Liver (tissue), 9 donors: Measurements from ENCODE around the gene ADAP1. TPM values are rescaled to one million over a fixed set of nuclear protein-coding genes. Genes with fewer than 3 reads are reported as not detected.

ENCODE experiments used
- DNase-seq: peaks from one replicate; pipeline ENCODE4 v3.0.0-alpha.2; 2017; ENCODE audit warnings: low spot score
- H3K27ac ChIP-seq, 2 donors: one replicate each; pipeline ENCODE4 v1.7.0; 2013; ENCODE audit warnings: inconsistent platforms in 2 of 2, low read length in 2 of 2, control low read depth in 1 of 2, low read depth in 1 of 2, mild to moderate bottlenecking in 1 of 2
- H3K27me3 ChIP-seq, 4 donors: one replicate each; pipeline versions ENCODE4 v1.6.1 to v1.7.0; 2013; ENCODE audit warnings: low read length in 3 of 4, inconsistent platforms in 1 of 4, mild to moderate bottlenecking in 1 of 4, moderate library complexity in 1 of 4; ENCODE audit not compliant: control insufficient read depth in 4 of 4, insufficient read depth in 4 of 4
- H3K36me3 ChIP-seq, 4 donors: one replicate each; pipeline versions ENCODE4 v1.6.1 to v1.7.0; 2013; ENCODE audit warnings: low read length in 3 of 4, mild to moderate bottlenecking in 3 of 4, low read depth in 1 of 4, moderate library complexity in 1 of 4; ENCODE audit not compliant: control insufficient read depth in 4 of 4, insufficient read depth in 3 of 4
- H3K4me1 ChIP-seq, 4 donors: one replicate each; pipeline versions ENCODE4 v1.6.1 to v1.7.0; 2013; ENCODE audit warnings: low read length in 3 of 4, mild to moderate bottlenecking in 3 of 4, moderate library complexity in 1 of 4; ENCODE audit not compliant: control insufficient read depth in 4 of 4, insufficient read depth in 4 of 4
- H3K4me3 ChIP-seq, 3 donors: one replicate each; pipeline versions ENCODE4 v1.6.1 to v1.7.0; 2013; ENCODE audit warnings: low read length in 3 of 3, control low read depth in 1 of 3, low read depth in 1 of 3, mild to moderate bottlenecking in 1 of 3
- H3K9ac ChIP-seq, 2 donors: one replicate each; pipeline ENCODE4 v1.7.0; 2013; ENCODE audit warnings: low read length in 2 of 2, mild to moderate bottlenecking in 2 of 2, moderate library complexity in 2 of 2, control low read depth in 1 of 2, low read depth in 1 of 2
- H3K9me3 ChIP-seq, 4 donors: one replicate each; pipeline versions ENCODE4 v1.6.1 to v1.7.0; 2013; ENCODE audit warnings: low read length in 3 of 4; ENCODE audit not compliant: control insufficient read depth in 4 of 4
- ATF3 ChIP-seq: IDR thresholded peaks from 2 replicates; pipeline ENCODE4 v1.6.1; 2016; ENCODE audit warnings: antibody characterized with exemption
- EGR1 ChIP-seq, 2 donors: IDR thresholded peaks; 2 replicates each; pipeline ENCODE4 v1.6.1; 2016 to 2018; ENCODE audit warnings: antibody characterized with exemption in 2 of 2, low read depth in 2 of 2
- FOXA1 ChIP-seq: IDR thresholded peaks from 2 replicates; pipeline ENCODE4 v1.6.1; 2016; ENCODE audit warnings: antibody characterized with exemption
- FOXA2 ChIP-seq: IDR thresholded peaks from 2 replicates; pipeline ENCODE4 v1.6.1; 2016; ENCODE audit warnings: antibody characterized with exemption
- GABPA ChIP-seq, 2 donors: IDR thresholded peaks in 1 of 2; conservative IDR thresholded peaks in 1 of 2; 2 replicates each; pipeline ENCODE4 v1.6.1; 2016; ENCODE audit warnings: antibody characterized with exemption in 2 of 2, mild to moderate bottlenecking in 1 of 2, moderate library complexity in 1 of 2
- HNF4A ChIP-seq, 2 donors: conservative IDR thresholded peaks; 2 replicates each; pipeline ENCODE4 v1.6.1; 2016; ENCODE audit warnings: antibody characterized with exemption in 2 of 2, mild to moderate bottlenecking in 2 of 2
- HNF4G ChIP-seq: IDR thresholded peaks from 2 replicates; pipeline ENCODE4 v1.6.1; 2016; ENCODE audit warnings: antibody characterized with exemption
- MAX ChIP-seq: IDR thresholded peaks from 2 replicates; pipeline ENCODE4 v1.6.1; 2016; ENCODE audit warnings: antibody characterized with exemption
- NR2F2 ChIP-seq: IDR thresholded peaks from 2 replicates; pipeline ENCODE4 v1.6.1; 2016; ENCODE audit warnings: antibody characterized with exemption
- RAD21 ChIP-seq, 2 donors: IDR thresholded peaks; 2 replicates each; pipeline ENCODE4 v1.6.1; 2016; ENCODE audit warnings: antibody characterized with exemption in 2 of 2, mild to moderate bottlenecking in 2 of 2
- REST ChIP-seq: IDR thresholded peaks from 2 replicates; pipeline ENCODE4 v1.6.1; 2016; ENCODE audit warnings: antibody characterized with exemption, mild to moderate bottlenecking
- RXRA ChIP-seq, 2 donors: IDR thresholded peaks; 2 replicates each; pipeline ENCODE4 v1.6.1; 2017 to 2018; ENCODE audit warnings: antibody characterized with exemption in 2 of 2, mild to moderate bottlenecking in 1 of 2
- SP1 ChIP-seq: IDR thresholded peaks from 2 replicates; pipeline ENCODE4 v1.6.1; 2018; ENCODE audit warnings: antibody characterized with exemption, mild to moderate bottlenecking
- TAF1 ChIP-seq: conservative IDR thresholded peaks from 2 replicates; pipeline ENCODE4 v1.6.1; 2016; ENCODE audit warnings: antibody characterized with exemption, mild to moderate bottlenecking
- YY1 ChIP-seq: IDR thresholded peaks from 2 replicates; pipeline ENCODE4 v1.6.1; 2016; ENCODE audit warnings: antibody characterized with exemption, mild to moderate bottlenecking
- WGBS: extraction: QIAGEN DNeasy Blood & Tissue Kit; methylation state at CpG from one replicate; pipeline ENCODE4 v1.1.7; 2013; 5-methylcytosine and 5-hydroxymethylcytosine counted together
- polyA plus RNA-seq, 2 donors: library from polyadenylated mRNA; stranded (reverse) in 1 of 2; unstranded in 1 of 2; fragments of 200-250 nt in 1 of 2; fragments of >200 nt in 1 of 2; fragmentation: Nextera tagmentation in 1 of 2; extraction: Ambion mirVana in 1 of 2; gene quantifications; one replicate each; pipeline versions ENCODE4 v1.2.1 to v1.2.3, GENCODE V29; 2013 to 2015
- total RNA-seq, 2 donors: library from RNA; depleted of rRNA; stranded (reverse); fragments of >200 nt; gene quantifications; one replicate each; pipeline ENCODE4 v1.2.3, GENCODE V29; 2014
- TF ChIP-seq, protein P1 (sequence below): IDR thresholded peaks from 2 replicates; pipeline ENCODE4 v1.6.1; 2016; ENCODE audit warnings: antibody characterized with exemption
- donor health status: healthy.
- donor health status: healthy.
- donor health status: healthy.
- donor health status: healthy.
- donor health status: healthy.

ADAP1 gene
- total and polyA plus RNA-seq, 4 donors, result 0.46 to 3.7 (median 2.7) TPM

GRCh38 chr7:981793-982510, 27.5 kb upstream of the ADAP1 start:
- H3K4me3 ChIP-seq, result no peak overlapping the region
- no peak for DNase-seq
- no peak for TF ChIP-seq RAD21 (IDR thresholded peaks at IDR 0.05)
- no peak for TF ChIP-seq NR2F2
- TF ChIP-seq, protein P1, sequence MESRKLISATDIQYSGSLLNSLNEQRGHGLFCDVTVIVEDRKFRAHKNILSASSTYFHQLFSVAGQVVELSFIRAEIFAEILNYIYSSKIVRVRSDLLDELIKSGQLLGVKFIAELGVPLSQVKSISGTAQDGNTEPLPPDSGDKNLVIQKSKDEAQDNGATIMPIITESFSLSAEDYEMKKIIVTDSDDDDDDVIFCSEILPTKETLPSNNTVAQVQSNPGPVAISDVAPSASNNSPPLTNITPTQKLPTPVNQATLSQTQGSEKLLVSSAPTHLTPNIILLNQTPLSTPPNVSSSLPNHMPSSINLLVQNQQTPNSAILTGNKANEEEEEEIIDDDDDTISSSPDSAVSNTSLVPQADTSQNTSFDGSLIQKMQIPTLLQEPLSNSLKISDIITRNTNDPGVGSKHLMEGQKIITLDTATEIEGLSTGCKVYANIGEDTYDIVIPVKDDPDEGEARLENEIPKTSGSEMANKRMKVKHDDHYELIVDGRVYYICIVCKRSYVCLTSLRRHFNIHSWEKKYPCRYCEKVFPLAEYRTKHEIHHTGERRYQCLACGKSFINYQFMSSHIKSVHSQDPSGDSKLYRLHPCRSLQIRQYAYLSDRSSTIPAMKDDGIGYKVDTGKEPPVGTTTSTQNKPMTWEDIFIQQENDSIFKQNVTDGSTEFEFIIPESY, result no peak
- no peak for TF ChIP-seq RXRA (IDR thresholded peaks at IDR 0.05)
- TF ChIP-seq SP1, result no peak
- no peak for TF ChIP-seq FOXA2
- no peak for TF ChIP-seq HNF4A (conservative IDR thresholded peaks at IDR 0.05)
- no peak for TF ChIP-seq HNF4G
- TF ChIP-seq REST, result no peak
- no peak for TF ChIP-seq FOXA1
- 87% methylated on average over 19 of the region's 19 CpGs for WGBS
- no peaks in the 10 kb centered on the region for H3K27me3 ChIP-seq
- H3K9ac ChIP-seq, result no peak overlapping the region
- no peaks in the 10 kb centered on the region for H3K9me3 ChIP-seq
- H3K27ac ChIP-seq, result no peak overlapping the region
- peaks cover 0 to 11% (median 6%) of the 10 kb centered on the region in 4 donors for H3K4me1 ChIP-seq
- H3K36me3 ChIP-seq, result no peaks in the 10 kb centered on the region

DNA sequence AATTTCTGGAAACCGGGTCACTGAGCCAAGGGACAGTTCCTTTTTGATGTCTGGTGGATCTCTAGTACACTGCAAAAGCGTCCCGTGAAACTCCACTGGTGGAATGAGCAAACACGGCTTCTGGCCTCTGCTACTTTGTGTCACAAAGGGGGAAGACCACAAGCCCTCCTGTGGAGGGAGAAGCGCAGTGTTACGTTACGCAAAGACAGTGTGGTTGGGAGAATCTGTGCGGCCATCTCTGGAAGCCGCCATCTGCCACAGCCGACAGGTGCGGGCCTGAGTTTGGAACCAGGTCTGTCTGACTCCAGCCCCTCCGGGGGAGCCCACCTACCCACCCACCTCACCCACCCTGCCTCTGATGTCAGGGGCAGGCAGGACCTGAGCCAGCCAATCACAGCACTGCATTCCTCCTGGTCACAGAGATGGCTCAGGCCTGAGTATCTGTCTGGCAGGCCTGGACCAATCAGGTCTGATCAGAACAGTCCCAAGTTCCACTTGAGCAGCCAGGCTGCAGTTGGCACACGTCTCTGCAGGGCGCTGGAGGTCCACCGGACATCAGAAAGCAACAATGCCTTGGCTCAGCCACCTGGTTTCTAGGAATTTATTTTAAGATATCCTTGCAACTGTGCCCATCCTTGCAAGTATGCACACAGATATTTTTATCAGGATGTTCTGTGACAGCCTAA, 25.5 kb upstream of the ADAP1 start:
- TF ChIP-seq HNF4A (conservative IDR thresholded peaks at IDR 0.05) (no peak), REST (no peak), YY1 (no peak), RAD21 (IDR thresholded peaks at IDR 0.05) (no peak), TAF1 (no peak), FOXA1 (no peak), ATF3 (no peak), MAX (no peak), EGR1 (IDR thresholded peaks at IDR 0.05; ENCODE audit: low read depth in 2 of 2) (no peak), GABPA (IDR thresholded peaks at IDR 0.05 in 1 of 2, conservative IDR thresholded peaks at IDR 0.05 in 1 of 2) (no peak), RXRA (IDR thresholded peaks at IDR 0.05) (no peak), SP1 (no peak), NR2F2 (no peak)
- 79% methylated on average over 15 of the region's 15 CpGs for WGBS
- Histone ChIP-seq H3K9me3 (no peaks in the 10 kb centered on the region), H3K4me1 (peaks cover 0 to 18% (median 8%) of the 10 kb centered on the region in 4 donors), H3K27me3 (no peaks in the 10 kb centered on the region), H3K9ac (no peak overlapping the region), H3K27ac (no peak overlapping the region), H3K36me3 (no peaks in the 10 kb centered on the region), H3K4me3 (no peak overlapping the region)
- DNase-seq, result no peak
